ENCODE measurements around the gene GMPPB.

GRCh38 chr3:49680493-49681231 is 43.1 kb downstream of the GMPPB start:
- TF ChIP-seq CTCF (IDR thresholded peaks at IDR 0.05; ENCODE audit: insufficient read depth, low read length) (no peak), GABPA (IDR thresholded peaks at IDR 0.05; ENCODE audit: low read depth) (no peak), POLR2AphosphoS5 (IDR thresholded peaks at IDR 0.05; ENCODE audit: low read depth) (0 out of 2 replicates have a peak, but pooled peaks have one; percentile 1), REST (IDR thresholded peaks at IDR 0.05; ENCODE audit: insufficient replicate concordance, low read depth) (no peak)
